ENCODE data around the gene RYR2. TPM values are rescaled to one million over a fixed set of nuclear protein-coding genes. Genes with fewer than 3 reads are reported as not detected.
A peak's percentile ranks its signal among the peaks of the same experiment; 100 is the strongest.

The RYR2 gene
- total and polyA plus RNA-seq, 11 donors: 77.7 to 1,319 (median 805) TPM

- Histone ChIP-seq H3K36me3 (peaks cover 0 to 63% (median 0%) of the 10 kb centered on the region in 9 donors), H3K27me3 (no peaks in the 10 kb centered on the region), H3K4me1 (peaks cover 0 to 37% (median 3%) of the 10 kb centered on the region in 12 donors), H3K27ac (peak overlapping the region in 5 of 12 donors; percentile 4 to 52 (median 28)), H3K9me3 (no peaks in the 10 kb centered on the region), H3K4me3 (no peak overlapping the region)
- peak in 3 of 4 donors; percentile 27 to 57 (median 36) for ATAC-seq
- intact Hi-C loops (cut with DNase I): no loop called here
- 48 to 58% (median 56%) methylated on average over 4 of the region's 4 CpGs for WGBS, 4 donors
- TF ChIP-seq POLR2A (IDR thresholded peaks at IDR 0.05) (no peak), CTCF (IDR thresholded peaks at IDR 0.05) (no peak)
- DNase-seq: no peak
These were observed 663.5 kb downstream of the RYR2 start for GRCh38 chr1:237705462-237705861.

- TF ChIP-seq CTCF (IDR thresholded peaks at IDR 0.05) (no peak), POLR2A (IDR thresholded peaks at IDR 0.05) (no peak)
- no peak overlapping the region for H3K27ac ChIP-seq
- peaks cover 0 to 70% (median 0%) of the 10 kb centered on the region in 9 donors for H3K36me3 ChIP-seq
- intact Hi-C loops (cut with DNase I): no loop called here
- H3K4me1 ChIP-seq: peaks cover 0 to 50% (median 15%) of the 10 kb centered on the region in 12 donors
- H3K27me3 ChIP-seq: no peaks in the 10 kb centered on the region
- H3K9me3 ChIP-seq: no peaks in the 10 kb centered on the region
- no peak overlapping the region for H3K4me3 ChIP-seq
- 39 to 54% (median 49%) methylated on average over 3 of the region's 3 CpGs for WGBS, 4 donors
- no peak for ATAC-seq
- DNase-seq: no peak
These were observed 667.4 kb downstream of the RYR2 start for GRCh38 chr1:237709355-237709754.

- Histone ChIP-seq H3K27me3 (no peaks in the 10 kb centered on the region), H3K36me3 (peaks cover 0 to 76% (median 0%) of the 10 kb centered on the region in 9 donors), H3K4me3 (no peak overlapping the region), H3K4me1 (peaks cover 0 to 42% (median 9%) of the 10 kb centered on the region in 12 donors), H3K27ac (peak overlapping the region in 1 of 12 donors; percentile 1), H3K9me3 (no peaks in the 10 kb centered on the region)
- intact Hi-C loops (cut with DNase I): no loop called here
- no peak for TF ChIP-seq POLR2A (IDR thresholded peaks at IDR 0.05)
- no peak for TF ChIP-seq CTCF (IDR thresholded peaks at IDR 0.05)
- ATAC-seq (no peak), DNase-seq (no peak)
- WGBS, 4 donors: 74 to 81% (median 78%) methylated on average over 3 of the region's 3 CpGs
These were observed 669.3 kb downstream of the RYR2 start for GRCh38 chr1:237711281-237711680.

- H3K9me3 ChIP-seq: no peaks in the 10 kb centered on the region
- WGBS, 4 donors: 50 to 60% (median 57%) methylated on average over 6 of the region's 6 CpGs
- no peaks in the 10 kb centered on the region for H3K27me3 ChIP-seq
- H3K36me3 ChIP-seq: peaks cover 0 to 80% (median 3%) of the 10 kb centered on the region in 9 donors
- no peak for DNase-seq
- H3K4me3 ChIP-seq: no peak overlapping the region
- ATAC-seq: peak; percentile 21 to 69 (median 43)
- intact Hi-C loops (cut with DNase I): no loop called here
- no peak for TF ChIP-seq POLR2A (IDR thresholded peaks at IDR 0.05)
- TF ChIP-seq CTCF (IDR thresholded peaks at IDR 0.05): no peak
- H3K4me1 ChIP-seq: peaks cover 0 to 42% (median 9%) of the 10 kb centered on the region in 12 donors
- peak overlapping the region in 8 of 12 donors; percentile 1 to 54 (median 17) for H3K27ac ChIP-seq
These were observed 670.1 kb downstream of the RYR2 start for GRCh38 chr1:237712082-237712481.

All from heart left ventricle (tissue), 16 donors.